DMS 273 (cell line): Measurements from ENCODE around the gene COG3.

Experiments
- DNase-seq: peaks from one replicate; lab custom pipeline; 2025; ENCODE audit not compliant: unreplicated experiment; lab: John Stamatoyannopoulos, UW

COG3 gene

GRCh38 chr13:45544520-45544919, 79.8 kb downstream of the COG3 start:
- no peak for DNase-seq

- DNase-seq: no peak
Measured at GRCh38 chr13:45545686-45546409, 81.1 kb downstream of the COG3 start.

GRCh38 chr13:45546410-45546765, 81.6 kb downstream of the COG3 start:
- DNase-seq: no peak

GRCh38 chr13:45548281-45548680, 83.5 kb downstream of the COG3 start:
- no peak for DNase-seq

GRCh38 chr13:45554604-45555109, 89.9 kb downstream of the COG3 start:
- no peak for DNase-seq

- DNase-seq: no peak
Measured at GRCh38 chr13:45564133-45564776, 99.5 kb downstream of the COG3 start.

GRCh38 chr13:45565331-45565730, 100.6 kb downstream of the COG3 start:
- DNase-seq: no peak

GRCh38 chr13:45575146-45575829, 110.5 kb downstream of the COG3 start:
- no peak for DNase-seq

- no peak for DNase-seq
Measured at GRCh38 chr13:45575830-45576180, 111.1 kb downstream of the COG3 start.

GRCh38 chr13:45576466-45576865, 111.7 kb downstream of the COG3 start:
- no peak for DNase-seq

- no peak for DNase-seq
Measured at GRCh38 chr13:45582408-45583076, 117.8 kb downstream of the COG3 start.

- DNase-seq: peak; percentile 1
Measured at GRCh38 chr13:45584816-45585215, 120.1 kb downstream of the COG3 start.
